BLaER1 treated with 17β-estradiol and CSF1 and Interleukin-3, amounts not matched to agents 10 nM and 100 nM (cell line): ENCODE results near the gene MCL1.
"Not testable (repeated sequence)": the region's sequence is repeated elsewhere in the genome, so short reads cannot be mapped to it uniquely, and the experiment has no call there.

Source experiments
- H3K27ac ChIP-seq, 11 experiments: shearing (Covaris generic); formaldehyde crosslinking; 2 replicates each; pipeline ENCODE4 v1.8.1; 2022
- H3K27me3 ChIP-seq, 11 experiments: shearing (Covaris generic); formaldehyde crosslinking; 2 replicates each; pipeline ENCODE4 v1.8.1; 2022
- H3K36me3 ChIP-seq, 11 experiments: shearing (Covaris generic); formaldehyde crosslinking; 2 replicates each; pipeline ENCODE4 v1.8.1; 2022
- H3K4me1 ChIP-seq, 10 experiments: shearing (Covaris generic); formaldehyde crosslinking; 2 replicates each; pipeline ENCODE4 v1.8.1; 2022
- H3K4me2 ChIP-seq, 11 experiments: shearing (Covaris generic); formaldehyde crosslinking; 2 replicates each; pipeline ENCODE4 v1.8.1; 2022
- H3K4me3 ChIP-seq, 10 experiments: shearing (Covaris generic); formaldehyde crosslinking; 2 replicates each; pipeline ENCODE4 v1.8.1; 2022
- H3K9ac ChIP-seq, 11 experiments: shearing (Covaris generic); formaldehyde crosslinking; 2 replicates each; pipeline ENCODE4 v1.8.1; 2022
- H3K9me3 ChIP-seq, 11 experiments: shearing (Covaris generic); formaldehyde crosslinking; replicated peaks in 1 of 11; 2 replicates each; pipeline ENCODE4 v1.8.1; 2022
- H4K20me1 ChIP-seq, 11 experiments: shearing (Covaris generic); formaldehyde crosslinking; 2 replicates each; pipeline ENCODE4 v1.8.1; 2022
- Cebpa-rat ChIP-seq, 11 experiments: shearing (Covaris generic); IDR thresholded peaks; 2 replicates each; pipeline ENCODE4 v1.8.1; 2022

The MCL1 gene

DNA sequence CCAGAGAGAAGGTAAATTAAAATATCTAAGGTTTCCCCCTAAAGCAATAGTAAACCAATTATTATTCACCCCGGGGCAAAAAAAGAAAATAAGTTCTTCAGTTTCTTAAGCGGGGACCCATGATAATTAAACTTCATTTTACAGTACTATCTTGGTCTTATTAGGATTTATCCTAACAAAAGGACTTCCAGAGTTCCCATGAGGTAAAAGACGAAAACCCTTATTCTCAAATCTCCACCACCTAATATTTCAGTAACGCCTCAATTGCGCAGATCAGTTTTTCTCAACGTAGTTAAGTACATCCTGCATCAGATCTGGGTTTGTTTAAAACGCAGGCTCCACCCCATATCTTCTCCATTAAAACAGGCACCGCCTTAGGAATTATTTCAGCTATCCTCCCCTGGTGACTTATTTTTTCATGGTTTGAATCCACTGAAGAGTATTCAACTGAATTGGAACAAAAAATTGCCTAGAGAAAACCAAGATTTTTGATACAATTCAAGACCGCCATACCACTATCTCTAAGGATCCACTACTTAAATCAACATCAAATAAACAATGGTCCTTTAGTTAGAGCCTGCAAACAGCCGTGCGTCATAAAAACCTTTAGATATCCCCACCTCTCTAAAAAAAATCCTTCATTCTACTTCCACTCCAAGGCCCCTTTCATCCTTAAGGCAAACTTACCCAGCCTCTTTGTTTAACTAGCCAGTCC, 1.7 kb downstream of the MCL1 start:
- Histone ChIP-seq H3K27me3 (no peaks in the 10 kb centered on the region), H3K4me3 (peak overlapping the region; percentile 65 to 100 (median 98)), H3K36me3 (peaks cover 59 to 64% (median 62%) of the 10 kb centered on the region in 11 experiments), H4K20me1 (peaks cover 65 to 67% (median 66%) of the 10 kb centered on the region in 11 experiments), H3K27ac (peak overlapping the region; percentile 97 to 100 (median 99)), H3K4me2 (peak overlapping the region; percentile 83 to 99 (median 93)), H3K9me3 (no peaks in the 10 kb centered on the region; a peak in 3 of 22 replicates), H3K4me1 (peaks cover 54 to 63% (median 59%) of the 10 kb centered on the region in 10 experiments), H3K9ac (peak overlapping the region; percentile 96 to 100 (median 99))
- no peak for TF ChIP-seq Cebpa-rat (IDR thresholded peaks at IDR 0.05)

DNA sequence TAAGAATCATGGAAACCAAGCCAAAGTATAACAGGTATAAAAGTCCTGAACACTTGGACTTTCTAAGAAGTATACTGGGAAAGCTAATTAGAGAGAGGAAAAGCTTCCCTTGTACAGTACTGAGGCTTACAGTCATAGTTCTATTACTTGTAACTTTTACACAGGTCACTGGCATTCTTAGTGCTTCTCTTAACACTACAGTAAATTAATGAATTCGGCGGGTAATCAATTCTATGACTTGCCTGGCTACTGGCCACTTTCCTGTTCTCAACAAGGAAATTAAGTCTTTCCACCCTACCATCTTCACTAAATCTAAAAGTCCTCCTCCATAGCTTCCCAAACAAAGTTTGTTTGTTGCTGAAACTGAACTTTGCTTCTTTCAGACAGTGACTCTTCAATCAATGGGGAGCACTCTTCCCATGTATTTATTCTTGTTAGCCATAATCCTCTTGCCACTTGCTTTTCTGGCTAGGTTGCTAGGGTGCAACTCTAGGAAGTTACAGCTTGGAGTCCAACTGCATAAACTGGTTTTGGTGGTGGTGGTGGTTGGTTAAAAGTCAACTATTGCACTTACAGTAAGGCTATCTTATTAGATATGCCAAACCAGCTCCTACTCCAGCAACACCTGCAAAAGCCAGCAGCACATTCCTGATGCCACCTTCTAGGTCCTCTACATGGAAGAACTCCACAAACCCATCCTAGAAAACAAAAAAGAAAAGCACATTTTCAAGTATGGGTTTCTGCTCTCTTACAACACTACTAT, 2.4 kb downstream of the MCL1 start:
- Histone ChIP-seq H3K9me3 (no peaks in the 10 kb centered on the region; a peak in 3 of 22 replicates), H3K4me3 (peak overlapping the region; percentile 65 to 100 (median 98)), H4K20me1 (peaks cover 72 to 74% (median 74%) of the 10 kb centered on the region in 11 experiments), H3K4me1 (peaks cover 47 to 63% (median 57%) of the 10 kb centered on the region in 10 experiments), H3K27me3 (no peaks in the 10 kb centered on the region), H3K36me3 (peaks cover 66 to 71% (median 69%) of the 10 kb centered on the region in 11 experiments), H3K4me2 (peak overlapping the region; percentile 83 to 99 (median 93)), H3K9ac (peak overlapping the region; percentile 96 to 100 (median 99)), H3K27ac (peak overlapping the region; percentile 97 to 100 (median 99); a peak in 21 of 22 replicates)
- no peak for TF ChIP-seq Cebpa-rat (IDR thresholded peaks at IDR 0.05)

DNA sequence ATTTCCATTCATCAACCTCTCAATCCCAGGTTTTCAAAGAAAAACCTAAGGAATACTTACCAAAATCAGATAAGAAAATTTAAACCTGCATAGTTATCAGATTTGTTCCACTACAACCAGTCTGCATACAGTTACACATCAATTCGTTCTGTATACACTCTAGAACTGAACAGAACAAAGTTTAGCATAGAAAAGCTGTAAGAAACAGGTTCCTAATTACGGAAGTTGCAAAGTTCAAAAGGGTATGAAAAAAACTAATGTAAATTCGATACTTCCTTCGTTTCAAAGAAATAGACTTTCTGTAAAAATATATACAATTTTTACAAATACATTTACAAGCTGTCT, 3.1 kb downstream of the MCL1 start:
- H4K20me1 ChIP-seq, result peaks cover 79 to 81% (median 80%) of the 10 kb centered on the region in 11 experiments
- H3K9ac ChIP-seq, result peak overlapping the region; percentile 96 to 100 (median 99); a peak in 21 of 22 replicates
- H3K27me3 ChIP-seq, result no peaks in the 10 kb centered on the region
- peaks cover 72 to 78% (median 76%) of the 10 kb centered on the region in 11 experiments for H3K36me3 ChIP-seq
- peak overlapping the region; percentile 65 to 100 (median 98) for H3K4me3 ChIP-seq
- H3K9me3 ChIP-seq, result no peaks in the 10 kb centered on the region; a peak in 3 of 22 replicates
- H3K4me1 ChIP-seq, result peaks cover 47 to 68% (median 59%) of the 10 kb centered on the region in 10 experiments
- H3K4me2 ChIP-seq, result peak overlapping the region; percentile 83 to 99 (median 93)
- no peak; a peak in 1 of 22 replicates for TF ChIP-seq Cebpa-rat (IDR thresholded peaks at IDR 0.05)
- peak overlapping the region in 10 of 11 experiments; percentile 97 to 100 (median 98); a peak in 10 of 22 replicates for H3K27ac ChIP-seq

DNA sequence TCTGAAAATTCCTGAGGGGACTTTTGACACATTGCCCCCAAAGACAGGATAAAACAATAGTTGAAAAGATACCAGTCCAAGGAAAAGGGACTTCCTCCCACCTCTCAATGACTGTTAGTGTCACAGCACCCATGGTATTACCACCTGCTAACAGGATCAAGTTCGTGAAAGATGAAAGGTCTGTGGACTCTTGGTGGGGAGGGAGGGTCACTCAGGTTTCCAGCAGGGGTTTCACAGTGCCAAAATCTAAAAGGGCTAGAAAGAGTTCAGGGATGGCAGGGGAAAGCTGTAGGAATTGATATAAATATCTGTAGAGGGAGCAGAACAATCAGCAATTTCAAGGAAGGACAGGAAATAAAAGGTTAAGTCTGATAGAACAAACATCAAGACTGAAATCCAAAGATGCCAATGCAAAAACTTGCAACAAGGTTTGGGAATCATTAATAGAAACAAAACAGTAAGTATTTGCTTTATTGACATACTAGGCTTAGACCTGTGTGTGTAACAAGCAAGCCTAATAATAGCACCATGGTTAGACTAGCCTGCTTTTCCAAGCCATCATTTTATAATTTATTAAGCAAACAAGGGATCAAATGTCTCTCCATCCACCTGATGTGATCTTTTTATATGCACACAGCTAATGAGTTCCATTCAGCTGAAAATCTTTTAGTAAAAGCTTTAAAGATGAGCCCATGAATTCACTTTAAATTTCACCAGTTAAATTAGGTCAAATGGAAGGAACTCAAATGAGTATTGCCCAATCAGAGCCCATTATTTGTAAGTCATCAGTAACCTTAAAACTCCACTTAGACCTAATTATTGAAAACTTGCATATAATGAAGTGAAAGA, 3.7 kb downstream of the MCL1 start:
- peak overlapping the region in 5 of 11 experiments; percentile 6 to 99 (median 98); a peak in 5 of 22 replicates for H3K27ac ChIP-seq
- H3K27me3 ChIP-seq, result no peaks in the 10 kb centered on the region
- H3K4me2 ChIP-seq, result peak overlapping the region; percentile 83 to 99 (median 93)
- peaks cover 78 to 84% (median 82%) of the 10 kb centered on the region in 11 experiments for H3K36me3 ChIP-seq
- TF ChIP-seq Cebpa-rat (IDR thresholded peaks at IDR 0.05), result peak in 1 of 11 experiments; percentile 39; a peak in 2 of 22 replicates
- H3K4me3 ChIP-seq, result peak overlapping the region; percentile 65 to 100 (median 98)
- H4K20me1 ChIP-seq, result peaks cover 85 to 87% (median 86%) of the 10 kb centered on the region in 11 experiments
- H3K9me3 ChIP-seq, result no peaks in the 10 kb centered on the region; a peak in 3 of 22 replicates
- H3K4me1 ChIP-seq, result peaks cover 47 to 69% (median 59%) of the 10 kb centered on the region in 10 experiments
- H3K9ac ChIP-seq, result peak overlapping the region; percentile 96 to 100 (median 99)

DNA sequence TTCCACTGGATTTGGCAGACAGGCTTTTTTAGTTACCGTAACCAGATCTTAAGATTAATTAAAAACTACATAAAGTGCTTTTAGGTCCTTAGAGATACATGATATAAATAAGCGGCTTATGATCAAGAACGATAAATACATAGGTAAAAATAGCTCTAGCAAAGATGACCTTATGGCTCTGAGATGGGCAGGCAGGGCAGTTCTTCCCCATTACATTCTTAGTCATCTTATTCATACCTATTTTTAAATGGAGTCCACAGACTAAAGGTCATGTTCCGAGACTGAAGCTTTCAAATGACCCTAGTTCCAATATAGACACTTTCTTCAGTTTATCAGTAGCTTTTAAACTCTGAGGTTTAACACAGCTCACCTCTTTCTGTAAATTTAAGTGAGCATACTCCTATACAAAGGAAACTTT, 4.3 kb downstream of the MCL1 start:
- H3K9ac ChIP-seq, result peak overlapping the region; percentile 96 to 100 (median 99); a peak in 19 of 22 replicates
- H3K36me3 ChIP-seq, result peaks cover 82 to 89% (median 87%) of the 10 kb centered on the region in 11 experiments
- peak overlapping the region; percentile 83 to 99 (median 93) for H3K4me2 ChIP-seq
- H3K4me3 ChIP-seq, result peak overlapping the region; percentile 65 to 100 (median 98)
- H3K27me3 ChIP-seq, result no peaks in the 10 kb centered on the region
- peaks cover 44 to 69% (median 60%) of the 10 kb centered on the region in 10 experiments for H3K4me1 ChIP-seq
- H3K27ac ChIP-seq, result peak overlapping the region in 3 of 11 experiments; percentile 30 to 99 (median 35); a peak in 4 of 22 replicates
- TF ChIP-seq Cebpa-rat (IDR thresholded peaks at IDR 0.05), result no peak
- no peaks in the 10 kb centered on the region; a peak in 3 of 22 replicates for H3K9me3 ChIP-seq
- peaks cover 91 to 93% (median 93%) of the 10 kb centered on the region in 11 experiments for H4K20me1 ChIP-seq

DNA sequence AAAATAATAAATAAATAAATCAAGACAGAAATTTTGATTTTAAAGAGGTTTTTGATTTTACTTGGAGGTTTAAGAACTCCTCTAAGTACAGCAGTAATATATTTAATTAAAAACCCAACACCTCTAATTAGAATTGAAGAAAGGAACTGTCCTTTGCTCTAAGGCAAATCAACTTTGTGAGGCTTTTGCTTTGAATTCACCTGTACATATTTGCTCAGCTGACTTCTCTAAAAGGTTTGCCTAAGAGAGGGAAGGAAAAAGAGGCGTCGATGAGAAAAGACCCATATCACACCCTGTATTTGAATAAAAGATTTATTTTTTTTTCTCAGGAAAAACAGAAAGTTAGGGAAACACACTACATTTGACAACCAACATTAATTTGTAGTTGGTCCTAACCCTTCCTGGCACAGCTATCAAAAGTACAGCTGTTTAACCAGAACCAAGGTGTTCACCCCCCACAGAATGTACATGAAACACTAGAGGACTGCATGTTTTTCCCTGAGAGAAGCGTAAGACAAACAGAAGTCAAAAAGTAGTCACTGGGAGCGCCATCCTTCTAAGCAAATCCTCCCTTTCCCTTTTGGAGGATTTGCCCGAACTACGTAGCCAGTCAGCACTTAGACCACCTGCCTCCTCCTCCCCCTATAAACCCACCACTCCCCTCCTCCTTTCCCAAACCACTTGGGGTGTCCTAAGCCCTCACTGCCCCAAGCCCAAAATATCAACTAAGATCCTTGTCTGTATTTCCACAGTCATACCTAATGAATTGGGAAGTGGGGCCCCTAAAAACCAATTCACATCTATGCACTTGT, 4.9 kb downstream of the MCL1 start:
- Histone ChIP-seq H3K4me3 (peak overlapping the region in 9 of 10 experiments; percentile 65 to 100 (median 99); a peak in 18 of 20 replicates), H3K4me2 (peak overlapping the region; percentile 83 to 99 (median 93)), H3K4me1 (peaks cover 47 to 72% (median 65%) of the 10 kb centered on the region in 10 experiments), H3K36me3 (peaks cover 83 to 95% (median 92%) of the 10 kb centered on the region in 11 experiments), H3K9me3 (no peaks in the 10 kb centered on the region; a peak in 3 of 22 replicates), H3K9ac (peak overlapping the region in 7 of 11 experiments; percentile 19 to 100 (median 99); a peak in 13 of 22 replicates), H3K27ac (peak overlapping the region in 3 of 11 experiments; percentile 30 to 99 (median 35); a peak in 4 of 22 replicates), H3K27me3 (no peaks in the 10 kb centered on the region), H4K20me1 (peaks cover 97 to 99% (median 99%) of the 10 kb centered on the region in 11 experiments)
- no peak for TF ChIP-seq Cebpa-rat (IDR thresholded peaks at IDR 0.05)

DNA sequence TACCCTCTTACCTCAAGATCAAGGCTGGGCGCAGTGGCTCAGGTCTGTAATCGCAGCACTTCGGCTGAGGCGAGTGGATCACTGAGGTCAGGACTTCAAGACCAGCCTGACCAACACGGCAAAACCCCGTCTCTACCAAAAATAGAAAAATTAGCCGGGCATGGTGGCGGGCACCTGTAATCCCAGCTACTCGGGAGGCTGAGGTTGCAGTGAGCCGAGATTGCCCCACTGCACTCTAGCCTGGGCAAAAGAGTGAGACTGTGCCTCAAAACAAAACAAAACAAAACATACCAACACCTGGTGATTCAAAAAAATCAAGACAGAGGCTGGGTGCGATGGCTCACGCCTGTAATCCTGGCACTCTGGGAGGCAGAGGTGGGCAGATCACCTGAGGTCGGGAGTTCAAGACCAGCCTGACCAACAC, 5.8 kb downstream of the MCL1 start:
- Histone ChIP-seq H3K4me1 (peaks cover 55 to 80% (median 73%) of the 10 kb centered on the region in 10 experiments), H4K20me1 (peaks cover 98 to 100% (median 100%) of the 10 kb centered on the region in 11 experiments), H3K27ac (peak overlapping the region in 2 of 11 experiments; percentile 25 to 99; a peak in 4 of 22 replicates), H3K4me3 (peak overlapping the region in 5 of 10 experiments; percentile 21 to 99 (median 43); a peak in 7 of 20 replicates), H3K9ac (peak overlapping the region in 5 of 11 experiments; percentile 7 to 100 (median 63); a peak in 6 of 22 replicates), H3K36me3 (peaks cover 79 to 94% (median 90%) of the 10 kb centered on the region in 11 experiments), H3K4me2 (peak overlapping the region; percentile 14 to 99 (median 92); a peak in 19 of 22 replicates)
- not testable (repeated sequence) for H3K9me3 ChIP-seq, H3K27me3 ChIP-seq
